B cell (primary cell): ENCODE results near the gene RAB24.

Source experiments
- EZH2 ChIP-seq: IDR thresholded peaks from 2 replicates; pipeline ENCODE4 v1.6.1; 2012; ENCODE audit warnings: borderline replicate concordance, low read depth, mild to moderate bottlenecking, moderate library complexity, low read length; ENCODE audit not compliant: insufficient read depth, poor library complexity, severe bottlenecking
- TF ChIP-seq, protein P1 (sequence below): fragments of 200-600 bp; IDR thresholded peaks from one replicate; pipeline ENCODE4 v1.8.0; 2022; ENCODE audit warnings: antibody characterized with exemption, mild to moderate bottlenecking

DNA sequence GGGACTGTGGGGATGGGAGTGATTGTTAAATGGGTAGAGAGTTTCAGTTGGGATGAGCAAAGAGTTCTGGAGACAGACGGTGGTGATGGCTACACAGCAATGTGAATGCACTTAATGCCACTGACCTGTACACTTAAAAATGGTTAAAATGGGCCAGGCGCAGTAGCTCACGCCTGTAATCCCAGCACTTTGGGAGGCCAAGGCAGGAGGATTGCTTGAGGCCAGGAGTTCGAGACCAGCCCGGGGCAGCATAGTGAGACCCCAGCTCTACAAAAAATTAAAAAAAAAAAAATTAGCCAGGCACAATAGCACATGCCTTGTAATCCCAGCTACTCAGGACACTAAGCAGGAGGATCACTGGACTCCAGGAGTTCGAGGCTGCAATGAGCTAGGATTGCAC lies 40.3 kb upstream of the RAB24 start:
- TF ChIP-seq, protein P1, sequence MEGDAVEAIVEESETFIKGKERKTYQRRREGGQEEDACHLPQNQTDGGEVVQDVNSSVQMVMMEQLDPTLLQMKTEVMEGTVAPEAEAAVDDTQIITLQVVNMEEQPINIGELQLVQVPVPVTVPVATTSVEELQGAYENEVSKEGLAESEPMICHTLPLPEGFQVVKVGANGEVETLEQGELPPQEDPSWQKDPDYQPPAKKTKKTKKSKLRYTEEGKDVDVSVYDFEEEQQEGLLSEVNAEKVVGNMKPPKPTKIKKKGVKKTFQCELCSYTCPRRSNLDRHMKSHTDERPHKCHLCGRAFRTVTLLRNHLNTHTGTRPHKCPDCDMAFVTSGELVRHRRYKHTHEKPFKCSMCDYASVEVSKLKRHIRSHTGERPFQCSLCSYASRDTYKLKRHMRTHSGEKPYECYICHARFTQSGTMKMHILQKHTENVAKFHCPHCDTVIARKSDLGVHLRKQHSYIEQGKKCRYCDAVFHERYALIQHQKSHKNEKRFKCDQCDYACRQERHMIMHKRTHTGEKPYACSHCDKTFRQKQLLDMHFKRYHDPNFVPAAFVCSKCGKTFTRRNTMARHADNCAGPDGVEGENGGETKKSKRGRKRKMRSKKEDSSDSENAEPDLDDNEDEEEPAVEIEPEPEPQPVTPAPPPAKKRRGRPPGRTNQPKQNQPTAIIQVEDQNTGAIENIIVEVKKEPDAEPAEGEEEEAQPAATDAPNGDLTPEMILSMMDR: no peak
- no peak for TF ChIP-seq EZH2
